GM12875 (cell line): ENCODE results near the gene ARID1B.

ENCODE experiments used
- H3K4me3 ChIP-seq: one replicate; pipeline ENCODE4 v1.5.1; 2011; ENCODE audit warnings: low read depth, low read length, control low read depth
- CTCF ChIP-seq: IDR thresholded peaks from 2 replicates; pipeline ENCODE4 v1.5.1; 2011; ENCODE audit warnings: low read depth, mild to moderate bottlenecking, control low read depth, inconsistent platforms, low read length, moderate library complexity, borderline replicate concordance; ENCODE audit not compliant: insufficient read depth

ARID1B gene

GRCh38 chr6:156786652-156787051, 9.5 kb downstream of the ARID1B start:
- TF ChIP-seq CTCF: no peak
- no peak overlapping the region for H3K4me3 ChIP-seq

- no peak for TF ChIP-seq CTCF
- no peak overlapping the region for H3K4me3 ChIP-seq
Observed at GRCh38 chr6:156787569-156788492, 10.7 kb downstream of the ARID1B start.

GRCh38 chr6:156789081-156789943, 12.1 kb downstream of the ARID1B start:
- no peak for TF ChIP-seq CTCF
- no peak overlapping the region for H3K4me3 ChIP-seq

DNA sequence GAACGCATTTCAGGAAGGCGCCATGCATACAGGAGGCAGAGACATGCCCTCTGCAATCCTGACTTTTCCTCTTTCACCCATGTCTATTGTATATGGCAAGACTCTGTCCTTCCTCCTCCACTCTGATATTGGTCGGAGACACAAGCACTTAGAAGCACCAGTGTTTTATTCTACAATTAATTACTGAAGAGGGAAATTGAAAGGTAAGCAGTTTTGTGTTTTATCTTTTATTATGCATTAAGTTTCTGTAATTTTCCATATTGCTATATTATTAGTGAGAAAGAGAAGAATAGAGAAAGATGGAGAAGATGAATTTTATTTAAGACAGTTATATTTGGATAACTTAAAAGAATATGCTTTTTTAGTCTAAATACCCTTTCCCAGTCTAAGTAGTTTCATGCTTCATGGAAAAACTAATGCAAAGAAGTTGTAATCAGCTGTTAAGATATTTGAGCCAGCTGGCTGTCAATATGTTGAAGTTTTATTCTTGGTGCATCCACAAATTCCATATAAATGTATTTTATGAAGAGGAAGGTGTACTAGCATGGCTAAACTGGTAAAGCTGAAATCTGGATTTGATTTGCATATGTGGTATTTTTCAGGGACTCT, 13.6 kb downstream of the ARID1B start:
- TF ChIP-seq CTCF: no peak
- no peak overlapping the region for H3K4me3 ChIP-seq

- no peak for TF ChIP-seq CTCF
- H3K4me3 ChIP-seq: no peak overlapping the region
Observed at GRCh38 chr6:156791320-156791850, 14.2 kb downstream of the ARID1B start.

- no peak for TF ChIP-seq CTCF
- no peak overlapping the region for H3K4me3 ChIP-seq
Observed at GRCh38 chr6:156793200-156793599, 16.0 kb downstream of the ARID1B start.
